Stimulated activated CD4-positive, alpha-beta T cell treated with anti-CD3 and anti-CD28 coated beads, Interleukin-4, amount 100 ng/mL, for 48 hours (primary cell): Measurements from ENCODE around the gene INTU.
"Not testable (repeated sequence)": the region's sequence is repeated elsewhere in the genome, so short reads cannot be mapped to it uniquely, and the experiment has no call there.

Experiments used
- DNase-seq, 2 donors: peaks; one replicate each; pipeline ENCODE4 v3.0.0-alpha.2; 2020; ENCODE audit warnings: low read depth in 2 of 2

Gene INTU

DNA sequence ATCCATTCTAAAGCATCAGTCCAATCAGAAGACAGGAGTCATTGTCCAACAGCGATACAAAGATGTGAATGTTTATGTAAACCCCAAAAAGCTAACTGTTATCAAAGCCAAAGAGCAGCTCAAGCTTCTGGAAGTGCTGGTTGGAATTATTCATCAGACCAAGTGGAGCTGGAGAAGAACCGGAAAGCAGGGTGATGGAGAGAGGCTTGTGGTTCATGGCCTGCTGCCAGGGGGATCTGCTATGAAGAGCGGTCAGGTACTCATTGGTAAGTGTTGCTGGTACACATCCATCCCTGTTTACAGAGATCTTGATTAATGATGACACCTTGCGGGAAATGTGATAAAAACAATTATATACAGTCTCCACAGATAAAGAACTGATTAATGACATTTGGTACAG lies 11.0 kb downstream of the INTU start:
- DNase-seq: no peak

DNA sequence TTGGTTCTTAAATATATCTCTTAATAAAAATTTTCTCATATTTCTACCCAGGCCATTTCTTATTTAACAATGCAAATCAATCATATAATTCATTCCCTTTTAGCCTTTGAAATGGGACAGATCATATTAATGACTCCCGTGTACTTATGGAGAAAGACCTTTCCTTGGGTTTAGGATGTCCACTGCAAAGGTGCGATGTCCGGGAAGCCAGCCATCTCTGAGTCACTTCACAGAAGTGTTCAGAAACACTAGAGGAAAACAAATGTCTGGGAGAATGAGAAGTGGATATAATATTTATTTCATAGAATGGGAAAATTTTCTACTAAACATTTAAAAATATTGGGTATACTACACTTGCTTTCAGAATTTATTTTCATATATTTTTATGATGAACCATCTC lies 15.3 kb downstream of the INTU start:
- no peak for DNase-seq

GRCh38 chr4:127655590-127655989 lies 22.8 kb downstream of the INTU start:
- not testable (repeated sequence) for DNase-seq

DNA sequence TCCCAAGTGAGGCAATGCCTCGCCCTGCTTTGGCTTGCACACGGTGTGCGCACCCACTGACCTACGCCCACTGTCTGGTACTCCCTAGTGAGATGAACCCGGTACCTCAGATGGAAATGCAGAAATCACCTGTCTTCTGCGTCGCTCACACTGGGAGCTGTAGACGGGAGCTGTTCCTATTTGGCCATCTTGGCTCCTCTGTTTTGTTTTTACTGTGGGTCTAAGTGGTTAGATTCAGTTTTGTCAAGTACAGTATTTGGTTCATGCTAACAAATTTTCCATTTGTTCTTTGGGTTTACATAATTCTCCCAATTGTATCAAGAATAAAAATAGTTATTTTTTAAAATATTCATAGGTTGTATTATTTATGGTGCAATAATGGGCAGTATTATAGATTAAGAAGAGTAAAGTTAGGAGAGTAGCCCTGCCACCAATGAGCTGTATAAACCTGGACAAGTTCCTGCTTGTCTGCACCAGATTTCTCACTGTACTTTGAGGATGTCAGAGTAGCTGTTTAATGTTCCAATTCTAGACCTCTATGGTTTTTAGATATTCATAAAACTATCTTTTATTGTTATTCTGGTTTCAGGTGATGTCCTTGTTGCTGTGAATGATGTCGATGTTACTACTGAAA lies 23.4 kb downstream of the INTU start:
- DNase-seq: no peak

DNA sequence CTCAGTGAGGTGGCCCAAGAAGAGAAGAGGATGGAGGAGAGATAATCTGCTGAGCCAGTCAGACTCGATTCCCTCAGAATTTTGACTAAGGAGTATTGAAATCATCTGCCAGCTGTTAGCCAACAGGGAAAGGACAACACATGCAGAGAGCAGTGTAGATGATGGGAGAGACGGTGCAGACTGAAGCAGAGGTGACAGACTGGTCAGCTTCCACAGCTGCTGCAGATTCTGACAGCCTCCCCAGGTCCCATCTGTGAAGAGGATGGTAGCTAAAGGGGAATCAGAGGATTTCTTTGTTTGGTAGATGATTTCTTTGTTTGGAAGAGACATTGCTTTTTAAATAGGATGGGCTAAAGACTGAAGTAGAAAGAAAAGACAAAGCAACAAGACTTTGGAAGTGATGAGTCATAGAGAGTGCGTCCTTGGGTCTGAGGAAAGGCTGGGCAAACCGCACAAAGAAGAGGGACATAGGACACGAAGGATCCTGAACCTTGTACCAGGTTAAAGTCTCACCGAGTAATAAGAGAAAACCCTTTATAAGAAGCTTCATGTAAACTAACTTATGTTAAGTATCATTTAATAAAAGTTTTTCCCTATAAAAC lies 27.6 kb downstream of the INTU start:
- DNase-seq: no peak

DNA sequence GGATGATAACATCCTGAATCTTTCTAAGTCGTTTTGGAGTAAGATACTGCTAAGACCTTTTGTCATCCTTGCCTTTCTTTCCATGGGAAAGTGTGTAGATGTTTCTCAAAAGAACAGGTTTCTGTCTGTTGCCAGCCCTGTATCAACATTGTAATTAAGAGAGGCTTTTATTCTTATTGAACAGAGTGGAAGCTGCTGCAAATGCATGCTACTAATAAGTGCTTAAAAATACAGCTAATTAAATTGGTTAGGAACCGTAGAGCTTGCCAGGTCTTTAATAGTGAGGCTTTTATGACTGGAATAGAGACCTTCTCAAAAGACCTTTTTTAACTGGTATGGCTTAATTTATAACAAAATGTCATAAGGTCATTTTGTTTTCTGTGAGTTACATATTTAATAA lies 34.4 kb downstream of the INTU start:
- no peak for DNase-seq

DNA sequence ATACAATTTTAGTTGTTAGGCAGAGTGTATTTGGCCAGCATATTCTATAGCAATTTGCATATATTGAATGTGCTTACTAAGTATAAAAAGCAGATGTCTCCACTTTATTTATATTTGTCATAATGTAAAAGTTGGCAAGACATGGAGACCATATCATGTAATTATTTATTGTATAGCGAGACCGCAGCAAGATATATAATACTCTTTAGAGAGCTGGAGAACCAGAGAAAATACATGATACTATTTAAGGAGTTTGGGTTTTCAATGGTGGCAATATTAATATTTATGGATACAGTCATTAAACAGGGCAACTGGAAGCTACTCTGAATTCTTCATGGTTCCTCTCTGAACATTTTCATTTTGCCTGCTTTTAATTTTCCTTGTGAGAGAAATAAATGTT lies 35.0 kb downstream of the INTU start:
- no peak for DNase-seq

DNA sequence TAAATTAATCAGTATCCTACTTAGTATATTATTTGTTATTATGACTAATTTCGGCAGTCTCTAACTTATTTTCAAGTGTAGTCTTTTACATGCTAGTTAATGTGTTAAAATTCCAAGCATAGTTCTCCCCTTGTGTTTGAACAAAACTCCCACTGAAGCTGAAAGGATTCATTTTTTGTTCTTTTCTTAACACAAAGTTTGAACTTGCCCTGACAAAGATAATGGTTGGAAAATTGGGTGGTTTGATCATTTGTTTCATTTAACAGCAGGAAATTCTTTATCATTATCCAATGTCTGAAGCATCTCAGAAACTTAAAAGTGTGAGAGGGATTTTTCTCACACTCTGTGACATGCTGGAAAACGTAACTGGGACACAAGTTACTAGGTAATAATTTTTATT lies 36.0 kb downstream of the INTU start:
- no peak for DNase-seq

DNA sequence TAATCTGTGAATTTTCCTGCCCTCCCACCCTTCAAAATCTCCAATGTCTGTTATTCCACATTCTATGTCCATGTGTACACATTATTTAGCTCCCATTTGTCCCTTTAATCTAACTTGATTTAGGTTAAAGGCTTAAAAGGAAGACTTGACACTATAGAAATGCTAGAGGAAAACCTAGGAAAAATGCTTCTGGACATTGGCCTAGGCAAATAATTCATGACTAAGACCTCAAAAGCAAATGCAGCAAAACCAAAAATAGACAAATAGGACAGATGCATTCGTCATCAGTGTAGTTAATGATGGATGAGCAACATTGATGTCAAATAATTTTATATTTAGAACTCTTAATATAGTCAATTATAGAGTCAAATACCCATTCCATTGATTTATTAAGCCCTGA lies 36.9 kb downstream of the INTU start:
- no peak for DNase-seq

GRCh38 chr4:127672111-127672510 lies 39.4 kb downstream of the INTU start:
- no peak for DNase-seq

GRCh38 chr4:127685292-127685691 lies 52.5 kb downstream of the INTU start:
- DNase-seq: no peak

GRCh38 chr4:127686658-127687057 lies 53.9 kb downstream of the INTU start:
- no peak for DNase-seq

DNA sequence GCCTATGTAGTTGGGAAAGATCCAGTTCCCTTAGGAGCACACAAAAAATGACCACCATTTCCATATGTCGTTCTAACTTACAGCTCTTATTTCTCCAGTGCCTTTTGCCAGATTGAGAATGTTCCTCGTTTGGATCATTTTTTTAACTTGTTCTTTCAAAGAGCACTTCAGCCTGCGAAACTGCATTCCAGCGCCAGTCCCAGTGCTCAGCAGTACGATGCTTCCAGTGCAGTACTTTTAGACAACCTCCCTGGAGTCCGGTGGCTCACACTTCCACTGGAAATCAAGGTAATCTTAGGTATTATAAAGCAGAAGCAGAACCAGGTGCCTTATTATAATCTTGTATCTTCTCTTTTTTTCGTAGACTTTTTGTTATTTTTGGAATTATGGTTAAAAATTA lies 54.8 kb downstream of the INTU start:
- DNase-seq: no peak

DNA sequence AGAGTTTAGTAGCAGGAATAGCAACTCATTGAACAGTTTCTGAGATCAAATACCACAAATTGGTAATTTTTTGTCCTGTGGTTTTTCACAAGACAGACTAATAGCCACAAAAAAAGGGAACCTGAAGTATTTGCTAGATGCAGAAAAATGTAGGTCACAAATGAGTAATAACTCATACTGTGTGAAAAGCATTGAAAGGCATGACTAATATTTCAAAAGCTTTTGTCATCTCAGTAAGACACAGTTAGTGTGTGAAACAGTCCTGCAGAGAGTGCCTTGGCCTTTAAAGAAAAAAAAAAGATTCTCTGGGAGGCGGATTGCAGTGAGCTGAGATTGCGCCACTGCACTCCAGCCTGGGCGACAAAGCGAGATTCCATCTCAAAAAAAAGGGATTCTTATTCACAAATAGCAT lies 66.0 kb downstream of the INTU start:
- DNase-seq: no peak

- no peak for DNase-seq
These were observed 76.2 kb downstream of the INTU start for GRCh38 chr4:127708985-127709384.

DNA sequence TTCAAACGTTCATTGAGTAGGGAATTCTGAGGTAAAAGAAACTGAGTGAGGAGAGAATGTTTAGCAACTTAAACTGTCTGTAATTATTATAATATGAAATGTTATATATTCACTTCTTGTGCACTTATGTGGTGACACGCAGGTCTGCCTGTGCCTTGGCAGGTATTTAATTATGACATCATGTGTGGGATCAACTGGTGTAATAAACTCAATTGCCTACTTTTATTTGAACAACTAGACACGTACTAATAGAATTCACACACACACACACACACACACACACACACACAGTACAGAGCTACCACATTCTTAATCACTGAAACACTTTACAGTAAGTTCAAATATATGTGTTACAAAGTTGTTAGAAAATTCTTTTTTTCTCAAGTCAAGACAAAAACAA lies 76.7 kb downstream of the INTU start:
- DNase-seq: no peak

DNA sequence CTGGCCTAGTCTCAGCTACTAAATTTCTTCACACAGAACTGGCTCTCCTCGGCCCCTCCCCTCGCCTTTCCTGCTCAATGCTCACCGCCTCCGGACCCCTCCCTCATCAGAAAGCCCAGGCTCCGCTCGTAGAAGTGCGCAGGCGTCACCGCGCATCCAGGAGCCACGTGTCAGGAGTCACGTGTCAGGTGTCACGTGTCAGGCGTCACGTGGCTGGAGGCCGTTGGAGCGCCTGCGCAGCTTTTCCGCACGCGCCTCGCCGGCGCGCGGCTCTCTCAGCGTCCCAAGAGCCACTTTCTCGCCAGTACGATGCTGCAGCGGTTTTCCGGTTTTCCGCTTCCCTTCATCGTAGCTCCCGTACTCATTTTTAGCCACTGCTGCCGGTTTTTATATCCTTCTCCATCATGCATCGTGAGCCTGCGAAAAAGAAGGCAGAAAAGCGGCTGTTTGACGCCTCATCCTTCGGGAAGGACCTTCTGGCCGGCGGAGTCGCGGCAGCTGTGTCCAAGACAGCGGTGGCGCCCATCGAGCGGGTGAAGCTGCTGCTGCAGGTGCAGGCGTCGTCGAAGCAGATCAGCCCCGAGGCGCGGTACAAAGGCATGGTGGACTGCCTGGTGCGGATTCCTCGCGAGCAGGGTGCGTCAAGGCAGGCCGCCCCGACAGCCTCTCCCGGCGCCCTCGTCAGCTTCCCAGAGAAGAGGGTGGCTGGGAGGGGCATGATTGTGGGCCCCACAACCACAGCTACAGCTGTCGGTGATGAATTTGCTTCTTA lies 97.6 kb downstream of the INTU start, which contains the start of gene SLC25A31:
TSS of gene SLC25A31 (plus strand) at position 259 of the 772 bp plus-strand sequence. CDS start at position 405, 146 bp downstream.
- DNase-seq: no peak

DNA sequence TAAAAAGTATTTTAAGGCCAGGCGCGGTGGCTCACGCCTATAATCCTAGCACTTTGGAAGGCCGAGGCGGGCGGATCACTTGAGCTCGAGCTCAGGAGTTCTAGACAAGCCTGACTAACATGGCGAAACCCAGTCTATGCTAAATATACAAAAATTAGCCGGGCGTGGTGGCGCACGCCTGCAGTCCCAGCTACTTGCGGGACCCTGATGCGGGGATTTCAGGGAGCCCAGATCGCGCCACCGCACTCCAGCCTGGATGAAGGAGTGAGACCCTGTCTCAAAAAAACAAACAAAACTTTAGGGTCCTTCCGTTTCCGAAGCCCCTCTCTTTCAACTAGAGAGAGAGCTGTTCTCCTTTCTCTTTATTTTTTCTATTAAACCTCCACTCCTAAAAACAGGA lies 98.6 kb downstream of the INTU start:
- no peak for DNase-seq

GRCh38 chr4:127732623-127733328 lies 100.0 kb downstream of the INTU start:
- no peak for DNase-seq

- DNase-seq: no peak
These were observed 102.2 kb downstream of the INTU start for GRCh38 chr4:127734976-127735375.

DNA sequence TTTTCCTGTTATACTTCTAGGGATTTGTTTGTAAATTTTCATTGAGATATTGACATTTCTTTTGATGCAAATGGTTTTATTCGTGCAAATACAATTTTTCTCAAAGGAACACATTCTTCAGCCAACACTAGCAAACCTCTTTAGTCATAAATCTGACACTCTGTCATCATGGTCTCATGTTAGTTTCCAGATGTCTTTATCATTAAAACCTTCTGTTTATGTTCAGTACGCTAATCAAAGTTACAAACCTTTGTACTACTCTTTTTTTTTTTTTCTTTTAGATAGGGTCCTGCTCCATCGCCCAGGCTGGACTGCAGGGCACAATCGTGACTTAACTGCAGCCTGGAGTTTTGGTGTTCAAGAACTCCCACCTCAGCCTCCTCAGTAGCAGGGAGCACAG lies 104.5 kb downstream of the INTU start:
- DNase-seq: no peak

DNA sequence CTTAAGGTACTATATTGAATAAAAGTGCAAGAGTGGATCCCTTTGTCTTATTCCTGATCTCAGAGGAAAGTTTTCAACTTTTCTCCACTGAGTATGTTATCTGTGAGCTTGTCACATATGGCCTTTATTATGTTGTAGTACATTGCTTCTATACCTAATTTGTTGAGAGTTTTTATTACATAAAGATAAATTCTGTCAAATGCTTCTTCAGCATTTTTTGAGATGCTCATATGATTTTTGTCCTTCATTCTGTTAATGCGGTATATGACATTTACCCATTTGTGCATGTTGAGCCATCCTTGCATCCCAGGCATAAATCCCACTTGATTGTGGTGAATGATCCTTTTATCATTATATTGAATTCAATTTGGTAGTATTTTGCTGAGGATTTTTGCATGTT lies 108.5 kb downstream of the INTU start:
- DNase-seq: no peak

DNA sequence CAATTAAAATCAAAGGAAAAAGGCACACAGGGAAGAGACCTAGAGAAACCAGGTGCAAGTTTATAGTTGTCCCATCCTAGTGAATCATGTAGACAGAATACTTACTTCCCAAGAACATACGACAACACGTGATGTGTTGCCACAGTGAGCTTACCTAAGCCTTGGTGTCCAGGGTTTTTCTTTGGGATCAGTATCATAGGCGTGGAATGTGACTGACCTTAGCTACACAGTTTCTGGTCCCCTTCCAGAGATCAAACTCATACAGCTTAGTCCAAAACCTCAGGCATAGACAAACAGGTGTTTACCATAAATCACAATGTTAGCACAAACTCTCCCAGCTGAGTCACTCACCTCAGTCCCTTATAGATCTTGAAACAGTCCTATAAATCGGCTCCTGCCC lies 115.1 kb downstream of the INTU start:
- DNase-seq: no peak
